K562 (cell line): Measurements from ENCODE around the gene HBG1. TPM values are rescaled to one million over a fixed set of nuclear protein-coding genes. Genes with fewer than 3 reads are reported as not detected.

Experiments
- ESRRA ChIP-seq: fragments of 450-650 bp; IDR thresholded peaks from 2 replicates; pipeline ENCODE4 v1.6.1; 2014; ENCODE audit warnings: low read depth, mild to moderate bottlenecking, moderate library complexity, borderline replicate concordance
- KHSRP ChIP-seq: fragments of 450-650 bp; IDR thresholded peaks from 2 replicates; pipeline ENCODE4 v1.6.1; 2017
- MAFK ChIP-seq: IDR thresholded peaks from 2 replicates; pipeline ENCODE4 v1.6.1; 2011; ENCODE audit warnings: low read length, improper control_type of control experiment
- PHF21A ChIP-seq: fragments of 450-650 bp; IDR thresholded peaks from 2 replicates; pipeline ENCODE4 v1.6.1; 2017; ENCODE audit warnings: low read depth, borderline replicate concordance
- RFX5 ChIP-seq: IDR thresholded peaks from 2 replicates; pipeline ENCODE4 v1.6.1; 2011; ENCODE audit warnings: low read depth, mild to moderate bottlenecking, improper control_type of control experiment, low read length
- SLC30A9 ChIP-seq: fragments of 250-450 bp; sonication (Bioruptor Pico); IDR thresholded peaks from 2 replicates; pipeline ENCODE4 v1.8.0; 2022; ENCODE audit warnings: mild to moderate bottlenecking, moderate library complexity
- SP2 ChIP-seq: IDR thresholded peaks from 2 replicates; pipeline ENCODE4 v1.6.1; 2011; ENCODE audit warnings: mild to moderate bottlenecking, low read depth, low read length, moderate library complexity; ENCODE audit not compliant: poor library complexity, severe bottlenecking; ENCODE audit errors: extremely low read depth
- SPI1 ChIP-seq: IDR thresholded peaks from 2 replicates; pipeline ENCODE4 v1.6.1; 2011; ENCODE audit warnings: low read depth, low read length, control low read depth, borderline replicate concordance
- SUPT5H ChIP-seq: fragments of 450-650 bp; IDR thresholded peaks from 2 replicates; pipeline ENCODE4 v1.6.1; 2016
- THRAP3 ChIP-seq: fragments of 450-650 bp; IDR thresholded peaks from 2 replicates; pipeline ENCODE4 v1.6.1; 2016; ENCODE audit warnings: mild to moderate bottlenecking, inconsistent platforms, borderline replicate concordance
- ZMIZ1 ChIP-seq, 2 experiments: fragments of 150-350 bp in 1 of 2; IDR thresholded peaks; 2 replicates each; pipeline ENCODE4 v1.6.1; 2012 to 2016; ENCODE audit warnings: low read depth in 2 of 2, low read length in 2 of 2, mild to moderate bottlenecking in 1 of 2, moderate library complexity in 1 of 2
- ZNF77 ChIP-seq: fragments of 250-450 bp; sonication (Bioruptor Pico); IDR thresholded peaks from 2 replicates; pipeline ENCODE4 v1.5.0; 2020
- polyA plus RNA-seq, 8 experiments: library from polyadenylated mRNA; depleted of rRNA in 4 of 8; stranded (reverse) in 5 of 8; unstranded in 3 of 8; fragments of >200 nt; fragmentation: Nextera tagmentation in 2 of 8; fragmentation: Illumina TruSeq in 1 of 8; extraction: Ambion mirVana in 2 of 8; extraction: Trizol in 1 of 8; gene quantifications; 2 replicates each; pipeline versions ENCODE4 v1.2.1 to v1.2.3, GENCODE V29; 2011 to 2014; ENCODE audit warnings: inconsistent platforms in 1 of 8, missing spikeins in 1 of 8
- total RNA-seq, 7 experiments: library from RNA; depleted of rRNA in 6 of 7; stranded (reverse); fragments of >200 nt in 6 of 7; fragmentation: Illumina TruSeq in 2 of 7; extraction: Trizol in 2 of 7; gene quantifications; 2 replicates each; pipeline versions ENCODE4 v1.2.1 to v1.2.3, GENCODE V29; 2011 to 2021; ENCODE audit warnings: low replicate concordance in 1 of 7

The HBG1 gene
- total and polyA plus RNA-seq, 9 of the 15 experiments (the other 6 are each of a cell fraction or from before 2014, with no cell fraction given) = 1,066 to 16,338 (median 4,898) TPM

DNA sequence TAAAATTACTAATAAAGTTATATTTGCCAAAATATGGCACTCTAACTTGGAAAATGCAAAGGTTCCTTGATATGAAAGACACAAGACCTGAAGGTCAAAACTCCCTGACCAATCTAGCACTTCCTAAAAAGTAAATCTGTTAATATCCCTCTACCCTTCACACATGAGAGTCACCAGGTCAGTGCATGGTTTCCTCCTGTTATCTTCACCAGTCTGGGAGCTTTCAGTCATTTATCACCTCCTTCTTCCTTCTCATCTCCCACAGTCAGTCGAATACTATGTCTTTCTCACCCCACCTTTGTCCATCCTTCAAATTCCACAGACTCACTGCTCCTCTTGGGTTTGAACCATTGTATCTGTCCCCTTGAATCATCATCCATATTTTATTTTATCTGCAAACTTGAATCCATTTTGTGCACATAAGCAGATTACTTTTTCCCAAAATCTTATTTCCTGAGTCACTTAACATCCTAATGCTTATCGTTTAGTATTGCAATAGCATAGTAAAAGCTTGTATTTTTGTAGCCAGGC, 17.4 kb upstream of the HBG1 start (continued):
- TF ChIP-seq SPI1 = peak; percentile 54; the same call in 1 of the 2 replicates
- TF ChIP-seq PHF21A = no peak
- peak; percentile 66; the same call in 1 of the 2 replicates for TF ChIP-seq ESRRA
- TF ChIP-seq SP2 = no peak
- peak; percentile 68 for TF ChIP-seq SUPT5H
- TF ChIP-seq KHSRP = peak; percentile 63; the same call in 1 of the 2 replicates
- TF ChIP-seq ZNF77 (CRISPR knock-in tag) = peak; percentile 16; the same call in 1 of the 2 replicates
- TF ChIP-seq MAFK = no peak
- no peak for TF ChIP-seq ZMIZ1 (IDR thresholded peaks at IDR 0.05; ENCODE audit: low read depth in 2 of 2, low read length in 2 of 2)
- no peak for TF ChIP-seq SLC30A9
- no peak for TF ChIP-seq RFX5
- TF ChIP-seq THRAP3 = peak; percentile 67; the same call in 1 of the 2 replicates
- TF ChIP-seq, all 486 proteins: peak for 60
